GM23338 (cell line): ENCODE measurements around the gene ZSCAN5A. TPM values are rescaled to one million over a fixed set of nuclear protein-coding genes. Genes with fewer than 3 reads are reported as not detected.

ENCODE experiments used
- ATAC-seq: fragments of 200-7000 bp; cut with Tn5 transposase; 3 replicates; pipeline ENCODE4 v1.9.1; 2020
- DNase-seq: peaks from one replicate; pipeline ENCODE4 v3.0.0-alpha.2; 2015; ENCODE audit warnings: low spot score
- H2AFZ ChIP-seq: fragments of 200-600 bp; sonication (generic); 2 replicates; pipeline ENCODE4 v1.8.0; 2016; ENCODE audit warnings: antibody characterized with exemption, mild to moderate bottlenecking, moderate library complexity
- H3F3A ChIP-seq: fragments of 200-600 bp; sonication (generic); replicated peaks from 2 replicates; pipeline ENCODE4 v1.8.0; 2017; ENCODE audit warnings: antibody characterized with exemption, mixed run types, low read depth
- H3K27ac ChIP-seq: fragments of 200-600 bp; sonication (generic); 2 replicates; pipeline ENCODE4 v1.6.1; 2016; ENCODE audit warnings: low read depth
- H3K27me3 ChIP-seq: fragments of 200-600 bp; sonication (generic); 2 replicates; pipeline ENCODE4 v1.8.0; 2016; ENCODE audit warnings: mild to moderate bottlenecking, mixed run types, moderate library complexity; ENCODE audit not compliant: insufficient read depth
- H3K36me3 ChIP-seq: fragments of 200-600 bp; sonication (generic); 2 replicates; pipeline ENCODE4 v1.8.0; 2016; ENCODE audit warnings: mild to moderate bottlenecking; ENCODE audit not compliant: insufficient read depth
- H3K4me1 ChIP-seq: fragments of 200-600 bp; sonication (generic); 2 replicates; pipeline ENCODE4 v1.8.0; 2016; ENCODE audit warnings: mild to moderate bottlenecking, moderate library complexity; ENCODE audit not compliant: insufficient read depth
- H3K4me2 ChIP-seq: fragments of 200-600 bp; sonication (generic); 2 replicates; pipeline ENCODE4 v1.7.1; 2017; ENCODE audit warnings: mixed run types
- H3K4me3 ChIP-seq: fragments of 200-600 bp; sonication (generic); 2 replicates; pipeline ENCODE4 v1.6.1; 2016; ENCODE audit warnings: mixed run types
- H3K79me2 ChIP-seq: fragments of 200-600 bp; sonication (generic); replicated peaks from 2 replicates; pipeline ENCODE4 v1.8.0; 2017; ENCODE audit warnings: mild to moderate bottlenecking; ENCODE audit not compliant: insufficient read depth
- H3K9me2 ChIP-seq: fragments of 200-600 bp; sonication (generic); 2 replicates; pipeline ENCODE4 v1.8.0; 2017; ENCODE audit not compliant: insufficient read depth
- H4K20me1 ChIP-seq: fragments of 200-600 bp; sonication (generic); replicated peaks from 2 replicates; pipeline ENCODE4 v1.8.0; 2017; ENCODE audit warnings: mild to moderate bottlenecking; ENCODE audit not compliant: insufficient read depth
- H3K27ac Mint-ChIP-seq: 2 replicates; pipeline ENCODE4 v1.8.0; 2020; ENCODE audit warnings: inconsistent platforms, mild to moderate bottlenecking, moderate library complexity, mixed read lengths
- H3K27me3 Mint-ChIP-seq: 3 replicates; pipeline ENCODE4 v1.8.0; 2022; ENCODE audit warnings: low read depth, mild to moderate bottlenecking, moderate library complexity, mixed read lengths, inconsistent platforms; ENCODE audit not compliant: insufficient read depth, poor library complexity
- H3K36me3 Mint-ChIP-seq: 3 replicates; pipeline ENCODE4 v1.8.0; 2021; ENCODE audit warnings: low read depth, mild to moderate bottlenecking, inconsistent platforms, moderate library complexity, mixed read lengths
- H3K4me1 Mint-ChIP-seq: 3 replicates; pipeline ENCODE4 v1.8.0; 2020; ENCODE audit warnings: mild to moderate bottlenecking, inconsistent platforms, mixed read lengths
- H3K4me3 Mint-ChIP-seq: 3 replicates; pipeline ENCODE4 v1.8.0; 2021; ENCODE audit warnings: moderate library complexity, mild to moderate bottlenecking, inconsistent platforms, mixed read lengths
- H3K9me3 Mint-ChIP-seq: 3 replicates; pipeline ENCODE4 v1.8.0; 2020; ENCODE audit warnings: moderate library complexity, mild to moderate bottlenecking, inconsistent platforms, mixed read lengths
- CREB1 ChIP-seq: fragments of 250-450 bp; sonication (Bioruptor Pico); IDR thresholded peaks from 2 replicates; pipeline ENCODE4 v1.5.0; 2020; ENCODE audit warnings: low read depth, mild to moderate bottlenecking, moderate library complexity
- CTCF ChIP-seq, 2 experiments: fragments of 200-600 bp in 1 of 2; sonication (generic) in 1 of 2; conservative IDR thresholded peaks; 2 replicates each; pipeline versions ENCODE4 v1.5.1 to v1.6.1; 2016 to 2017; ENCODE audit warnings: antibody characterized with exemption in 2 of 2, low read depth in 2 of 2, mild to moderate bottlenecking in 2 of 2, moderate library complexity in 1 of 2
- JUNB ChIP-seq: IDR thresholded peaks from one replicate; pipeline ENCODE4 v1.6.1; 2016; ENCODE audit warnings: antibody characterized with exemption; ENCODE audit not compliant: unreplicated experiment
- NANOG ChIP-seq: IDR thresholded peaks from 2 replicates; pipeline ENCODE4 v1.6.1; 2016; ENCODE audit warnings: antibody characterized with exemption, borderline replicate concordance
- POLR2AphosphoS5 ChIP-seq: IDR thresholded peaks from 2 replicates; pipeline ENCODE4 v1.6.1; 2016; ENCODE audit warnings: antibody characterized with exemption, low read depth
- REST ChIP-seq: IDR thresholded peaks from one replicate; pipeline ENCODE4 v1.6.1; 2018; ENCODE audit warnings: antibody characterized with exemption; ENCODE audit not compliant: unreplicated experiment
- STAT1 ChIP-seq: IDR thresholded peaks from one replicate; pipeline ENCODE4 v1.6.1; 2016; ENCODE audit warnings: antibody characterized with exemption; ENCODE audit not compliant: unreplicated experiment
- ZNF114 ChIP-seq: fragments of 250-450 bp; sonication (Bioruptor Pico); IDR thresholded peaks from 2 replicates; pipeline ENCODE4 v1.5.0; 2020; ENCODE audit warnings: mild to moderate bottlenecking, moderate library complexity
- ZNF331 ChIP-seq: fragments of 250-450 bp; sonication (Bioruptor Pico); IDR thresholded peaks from 2 replicates; pipeline ENCODE4 v1.5.0; 2020; ENCODE audit warnings: low read depth, mild to moderate bottlenecking, moderate library complexity
- polyA plus RNA-seq: library from polyadenylated mRNA; unstranded; fragments of >200 nt; fragmentation: Nextera tagmentation; extraction: Ambion mirVana; gene quantifications from 2 replicates; pipeline ENCODE4 v1.2.1, GENCODE V29; 2016
- total RNA-seq: library from RNA; depleted of rRNA; stranded (reverse); fragments of >200 nt; shearing (Covaris generic); gene quantifications from 2 replicates; pipeline ENCODE4 v1.2.3, GENCODE V29; 2014

ZSCAN5A gene
- total and polyA plus RNA-seq, 2 experiments from 2014 or later: 10.2 to 12.5 TPM

- TF ChIP-seq CTCF (conservative IDR thresholded peaks at IDR 0.05; ENCODE audit: low read depth in 2 of 2): no peak
- no peak for TF ChIP-seq CREB1
- TF ChIP-seq JUNB: no peak
- no peak for TF ChIP-seq REST
- TF ChIP-seq STAT1: no peak
These were observed 3.1 kb upstream of the ZSCAN5A start (continued) for GRCh38 chr19:56317749-56318148.

- TF ChIP-seq REST (no peak), CREB1 (no peak), POLR2AphosphoS5 (no peak), CTCF (conservative IDR thresholded peaks at IDR 0.05; ENCODE audit: low read depth in 2 of 2) (no peak), NANOG (no peak), ZNF114 (CRISPR knock-in tag) (no peak), JUNB (no peak), ZNF331 (CRISPR knock-in tag) (no peak)
- DNase-seq: no peak
- Mint-ChIP-seq H3K9me3 (no peaks in the 10 kb centered on the region; the same call in 2 of the 3 replicates), H3K27me3 (peaks cover 6% of the 10 kb centered on the region), H3K27ac (no peak overlapping the region), H3K36me3 (no peaks in the 10 kb centered on the region; the same call in 2 of the 3 replicates), H3K4me3 (no peak overlapping the region), H3K4me1 (peaks cover 10% of the 10 kb centered on the region)
- H3K79me2 ChIP-seq: no peaks in the 10 kb centered on the region
- no peak overlapping the region for H2AFZ ChIP-seq
- H4K20me1 ChIP-seq: no peaks in the 10 kb centered on the region
- no peaks in the 10 kb centered on the region for H3K9me2 ChIP-seq
- H3K4me3 ChIP-seq: no peak overlapping the region
- no peaks in the 10 kb centered on the region for H3K4me1 ChIP-seq
- 0 out of 2 replicates have a peak, but pooled peaks cover 2% of the 10 kb centered on the region for H3F3A ChIP-seq
- ATAC-seq: no peak
- no peak overlapping the region for H3K4me2 ChIP-seq
- no peak overlapping the region for H3K27ac ChIP-seq
- no peaks in the 10 kb centered on the region for H3K27me3 ChIP-seq
- no peaks in the 10 kb centered on the region for H3K36me3 ChIP-seq
These were observed 2.1 kb upstream of the ZSCAN5A start for GRCh38 chr19:56316728-56317127.
